Colonic mucosa (tissue), 4 donors: ENCODE results near the gene SLC17A4. TPM values are rescaled to one million over a fixed set of nuclear protein-coding genes. Genes with fewer than 3 reads are reported as not detected.

Experiments
- DNase-seq: peaks from one replicate; pipeline ENCODE4 v3.0.0-alpha.2; 2020
- H3K27ac ChIP-seq: fragments of 200-600 bp; one replicate; pipeline ENCODE4 v1.8.0; 2021
- H3K27me3 ChIP-seq: fragments of 200-600 bp; one replicate; pipeline ENCODE4 v1.8.0; 2021
- H3K36me3 ChIP-seq: fragments of 200-600 bp; one replicate; pipeline ENCODE4 v1.8.0; 2021
- H3K4me1 ChIP-seq: fragments of 200-600 bp; one replicate; pipeline ENCODE4 v1.8.0; 2021; ENCODE audit warnings: mild to moderate bottlenecking
- H3K4me3 ChIP-seq: fragments of 200-600 bp; one replicate; pipeline ENCODE4 v1.8.0; 2021
- H3K9ac ChIP-seq, 2 donors: one replicate each; pipeline ENCODE4 v1.7.0; 2013; ENCODE audit warnings: control low read depth in 2 of 2, low read depth in 2 of 2, low read length in 2 of 2
- H3K9me3 ChIP-seq: fragments of 200-600 bp; one replicate; pipeline ENCODE4 v1.8.0; 2021
- CTCF ChIP-seq: fragments of 200-600 bp; IDR thresholded peaks from one replicate; pipeline ENCODE4 v1.8.0; 2022; ENCODE audit warnings: antibody characterized with exemption, mild to moderate bottlenecking
- intact Hi-C: fragments of 100-400 bp; cut with DNase I; formaldehyde crosslinking; loops from one replicate; pipeline ENCODE4 v1.14.1; 2022
- total RNA-seq, 2 donors: library from RNA; stranded (reverse); fragmentation: NEBNext Ultra II Directional in 1 of 2; extraction: Animal tissue kit (Norgen Biotek cat#: 25700) in 1 of 2; gene quantifications; one replicate each; pipeline ENCODE4 v1.2.1, GENCODE V29; 2021
- donor health status: healthy.
- donor health status: DM: no; HTN: no; CAD: no.
- donor health status: DM: no; HTN: no; CAD: no.

Gene SLC17A4
- total RNA-seq, 2 donors from 2014 or later = 11.3 to 27.7 TPM

DNA sequence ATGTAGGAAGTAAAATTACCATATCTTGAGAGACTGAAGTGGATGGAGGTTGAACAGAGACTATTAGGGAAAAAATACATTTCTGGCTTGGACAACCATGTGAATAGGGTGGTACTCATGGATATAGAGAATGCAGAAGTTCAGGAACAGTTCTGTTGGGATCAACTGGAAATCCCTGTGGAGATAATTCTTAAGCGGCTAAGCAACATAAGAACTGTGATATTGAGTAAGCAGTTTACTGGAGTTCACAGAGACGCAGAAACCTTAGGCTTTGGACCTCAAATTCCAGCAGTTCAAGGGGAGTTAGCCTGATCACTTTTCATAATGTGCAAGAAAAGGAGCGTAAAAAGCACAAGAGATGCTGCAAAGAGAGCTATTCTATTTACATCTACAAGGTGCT is 23.6 kb upstream of the SLC17A4 start:
- Histone ChIP-seq H3K27ac (no peak overlapping the region), H3K4me1 (no peaks in the 10 kb centered on the region), H3K4me3 (no peak overlapping the region), H3K36me3 (no peaks in the 10 kb centered on the region), H3K9me3 (no peaks in the 10 kb centered on the region), H3K27me3 (no peaks in the 10 kb centered on the region), H3K9ac (no peak overlapping the region)
- DNase-seq = no peak
- TF ChIP-seq CTCF = no peak
- intact Hi-C loops = no loop called here

DNA sequence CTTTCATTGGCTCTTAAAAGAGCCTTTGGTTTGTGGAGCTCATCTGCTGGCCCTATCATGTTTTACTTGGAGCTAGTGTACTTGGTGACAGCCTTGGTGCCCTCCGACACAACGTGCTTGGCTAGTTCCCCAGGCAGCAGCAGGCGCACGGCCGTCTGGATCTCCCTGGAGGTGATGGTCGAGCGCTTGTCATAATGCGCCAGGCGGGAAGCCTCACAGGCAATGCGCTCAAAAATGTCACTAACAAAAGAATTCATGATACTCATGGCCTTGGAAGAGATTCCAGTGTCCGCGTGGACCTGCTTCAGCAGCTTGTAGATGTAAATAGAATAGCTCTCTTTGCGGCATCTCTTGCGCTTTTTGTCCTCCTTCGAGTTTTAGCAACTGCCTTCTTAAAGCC is 22.8 kb upstream of the SLC17A4 start:
- Histone ChIP-seq H3K27me3 (no peaks in the 10 kb centered on the region), H3K27ac (no peak overlapping the region), H3K9me3 (no peaks in the 10 kb centered on the region), H3K4me3 (no peak overlapping the region), H3K4me1 (no peaks in the 10 kb centered on the region), H3K9ac (no peak overlapping the region), H3K36me3 (no peaks in the 10 kb centered on the region)
- intact Hi-C loops = no loop called here
- TF ChIP-seq CTCF = no peak
- DNase-seq = no peak

GRCh38 chr6:25732468-25733198 is 21.9 kb upstream of the SLC17A4 start:
- Histone ChIP-seq H3K27ac (no peak overlapping the region), H3K9ac (no peak overlapping the region), H3K9me3 (no peaks in the 10 kb centered on the region), H3K36me3 (no peaks in the 10 kb centered on the region), H3K27me3 (no peaks in the 10 kb centered on the region), H3K4me3 (no peak overlapping the region), H3K4me1 (no peaks in the 10 kb centered on the region)
- no peak for DNase-seq
- no peak for TF ChIP-seq CTCF
- intact Hi-C loops = no loop called here

GRCh38 chr6:25735261-25735660 is 19.3 kb upstream of the SLC17A4 start:
- intact Hi-C loops = no loop called here
- DNase-seq = no peak

GRCh38 chr6:25743868-25744267 is 10.7 kb upstream of the SLC17A4 start:
- intact Hi-C loops = no loop called here
- no peaks in the 10 kb centered on the region for H3K27me3 ChIP-seq
- H3K4me1 ChIP-seq = peaks cover 4% of the 10 kb centered on the region
- H3K27ac ChIP-seq = peak overlapping the region; percentile 32
- no peaks in the 10 kb centered on the region for H3K36me3 ChIP-seq
- no peak overlapping the region for H3K4me3 ChIP-seq
- no peak overlapping the region for H3K9ac ChIP-seq
- no peak for TF ChIP-seq CTCF
- H3K9me3 ChIP-seq = no peaks in the 10 kb centered on the region
- peak; percentile 24 for DNase-seq

More at GRCh38 chr6:25735261-25735660, 19.3 kb upstream of the SLC17A4 start:
- no peak overlapping the region for H3K27ac ChIP-seq
- H3K27me3 ChIP-seq = no peaks in the 10 kb centered on the region
- no peaks in the 10 kb centered on the region for H3K36me3 ChIP-seq
- no peaks in the 10 kb centered on the region for H3K9me3 ChIP-seq
- no peak overlapping the region for H3K9ac ChIP-seq
- H3K4me3 ChIP-seq = no peak overlapping the region
- TF ChIP-seq CTCF = no peak
- no peaks in the 10 kb centered on the region for H3K4me1 ChIP-seq
